K562 (cell line): ENCODE results near the gene LZTR1. TPM values are rescaled to one million over a fixed set of nuclear protein-coding genes. Genes with fewer than 3 reads are reported as not detected.

Experiments used
- ATAC-seq: fragments of 200-7000 bp; cut with Tn5 transposase; 3 replicates; pipeline ENCODE4 v1.9.1; 2020; ENCODE audit warnings: moderate library complexity
- BruUV-seq: library from RNA; stranded (reverse); fragments of 400-500 nt; replicated peaks from 2 replicates; lab custom pipeline; 2021; lab: Mats Ljungman, UMichigan
- CTCF ChIA-PET: fragments of 300-600 bp; formaldehyde crosslinking; extraction: SDS; loops from one replicate; lab custom pipeline; 2021; ENCODE audit warnings: low intra/inter-chr PET ratio; lab: Yijun Ruan, JAX
- POLR2A ChIA-PET: fragments of 300-600, 350-650 bp; sonication (Branson Sonifier 250); formaldehyde crosslinking; extraction: SDS; loops from one replicate; lab custom pipeline; 2021; ENCODE audit warnings: antibody characterized with exemption, inconsistent platforms; lab: Yijun Ruan, JAX
- DNase-seq, 4 experiments: peaks; one replicate each; pipeline versions ENCODE4 v3.0.0 to v3.0.0-alpha.2; 2011 to 2018; ENCODE audit warnings: low spot score in 3 of 4, mixed read lengths in 3 of 4; ENCODE audit errors: extremely low read depth in 1 of 4
- FAIRE-seq: peaks from 2 replicates; lab custom pipeline; 2011; peaks lifted over from hg19 to GRCh38; lab: Jason Lieb, UNC
- H2AFZ ChIP-seq: 2 replicates; pipeline ENCODE4 v1.6.0; 2011; ENCODE audit warnings: low read depth, low read length, control low read depth, inconsistent platforms
- H3K27ac ChIP-seq: fragments of 200-600 bp; 3 replicates; pipeline ENCODE4 v1.8.0; 2011; ENCODE audit warnings: low read depth, mild to moderate bottlenecking, control low read depth, inconsistent platforms, low read length, moderate library complexity, mixed read lengths; ENCODE audit errors: extremely low read depth
- H3K27me3 ChIP-seq, 2 experiments: fragments of 300-600 bp in 1 of 2; 2 replicates in 1 of 2; 3 replicates in 1 of 2; pipeline versions ENCODE4 v1.6.0 to v1.8.0; 2011; ENCODE audit warnings: inconsistent platforms in 2 of 2, low read length in 2 of 2, mild to moderate bottlenecking in 1 of 2, mixed read lengths in 1 of 2, moderate library complexity in 1 of 2; ENCODE audit not compliant: control insufficient read depth in 2 of 2, insufficient read depth in 2 of 2
- H3K36me3 ChIP-seq: fragments of 300-600 bp; 3 replicates; pipeline ENCODE4 v1.8.0; 2011; ENCODE audit warnings: mild to moderate bottlenecking, low read length, inconsistent platforms; ENCODE audit not compliant: control insufficient read depth, insufficient read depth
- H3K4me1 ChIP-seq, 2 experiments: fragments of 200-600 bp in 1 of 2; replicated peaks in 1 of 2; 2 replicates in 1 of 2; 3 replicates in 1 of 2; pipeline versions ENCODE4 v1.5.1 to v1.8.0; 2011; ENCODE audit warnings: inconsistent platforms in 2 of 2, low read length in 2 of 2, mild to moderate bottlenecking in 1 of 2, mixed read lengths in 1 of 2, moderate library complexity in 1 of 2; ENCODE audit not compliant: control insufficient read depth in 2 of 2, insufficient read depth in 2 of 2
- H3K4me2 ChIP-seq: 2 replicates; pipeline ENCODE4 v1.6.1; 2011; ENCODE audit warnings: low read length, control low read depth, inconsistent platforms, mixed read lengths; ENCODE audit not compliant: insufficient read depth
- H3K4me3 ChIP-seq: fragments of 200-600 bp; sonication (generic), shearing (Covaris generic); 2 replicates; pipeline ENCODE4 v1.5.1; 2016; ENCODE audit warnings: control low read depth, inconsistent platforms
- H3K79me2 ChIP-seq: fragments of 200-600 bp; 3 replicates; pipeline ENCODE4 v1.8.0; 2011; ENCODE audit warnings: low read length, inconsistent platforms; ENCODE audit not compliant: control insufficient read depth, insufficient read depth
- H3K9ac ChIP-seq, 2 experiments: 2 replicates each; pipeline versions ENCODE4 v1.6.0 to v1.6.1; 2011; ENCODE audit warnings: low read depth in 2 of 2, low read length in 2 of 2, control low read depth in 1 of 2, inconsistent platforms in 1 of 2, mild to moderate bottlenecking in 1 of 2, mixed read lengths in 1 of 2; ENCODE audit not compliant: insufficient read depth in 1 of 2
- H3K9me1 ChIP-seq: one replicate; pipeline ENCODE4 v1.6.0; 2011; ENCODE audit warnings: inconsistent platforms, mild to moderate bottlenecking, low read length, moderate library complexity; ENCODE audit not compliant: control insufficient read depth, insufficient read depth
- H3K9me3 ChIP-seq: replicated peaks from 2 replicates; pipeline ENCODE4 v1.5.1; 2011; ENCODE audit warnings: low read depth, low read length, inconsistent platforms; ENCODE audit not compliant: control insufficient read depth, insufficient read depth
- H4K20me1 ChIP-seq: replicated peaks from 2 replicates; pipeline ENCODE4 v1.6.1; 2011; ENCODE audit warnings: low read length, inconsistent platforms, mixed read lengths; ENCODE audit not compliant: control insufficient read depth, insufficient read depth
- ATF1 ChIP-seq, 2 experiments: fragments of 450-650 bp in 1 of 2; IDR thresholded peaks; 2 replicates each; pipeline ENCODE4 v1.6.1; 2016; ENCODE audit warnings: missing compliant biosample characterization in 1 of 2, missing genetic modification characterization in 1 of 2
- CC2D1A ChIP-seq: fragments of 450-650 bp; IDR thresholded peaks from 2 replicates; pipeline ENCODE4 v1.6.1; 2017; ENCODE audit warnings: mild to moderate bottlenecking
- CHD1 ChIP-seq: fragments of 200-600 bp; sonication (generic); IDR thresholded peaks from one replicate; pipeline ENCODE4 v1.6.1; 2012; ENCODE audit warnings: mild to moderate bottlenecking, moderate library complexity, low read length, inconsistent platforms
- HDGF ChIP-seq: fragments of 450-650 bp; IDR thresholded peaks from 2 replicates; pipeline ENCODE4 v1.6.1; 2016
- MYNN ChIP-seq, 2 experiments: sonication (generic); formaldehyde crosslinking in 1 of 2; IDR thresholded peaks; 2 replicates each; pipeline versions ENCODE4 v1.5.0 to v1.6.1; 2016 to 2020; ENCODE audit warnings: antibody characterized with exemption in 1 of 2, missing genetic modification reagents in 1 of 2
- SETDB1 ChIP-seq: IDR thresholded peaks from one replicate; pipeline ENCODE4 v1.6.1; 2012; ENCODE audit warnings: low read length, control low read depth, inconsistent platforms
- SMAD1 ChIP-seq: fragments of 150-350 bp; IDR thresholded peaks from 2 replicates; pipeline ENCODE4 v1.6.1; 2014; ENCODE audit warnings: low read length, low read depth; ENCODE audit not compliant: partially characterized antibody
- SRSF1 ChIP-seq: fragments of 200-400 bp; formaldehyde crosslinking; IDR thresholded peaks from 2 replicates; pipeline ENCODE4 v1.6.1; 2017; ENCODE audit warnings: mild to moderate bottlenecking, low read depth, low read length, moderate library complexity
- TAF7 ChIP-seq: fragments of 450-650 bp; IDR thresholded peaks from 2 replicates; pipeline ENCODE4 v1.6.1; 2016; ENCODE audit warnings: missing genetic modification characterization, missing compliant biosample characterization
- ZKSCAN3 ChIP-seq: fragments of 250-450 bp; sonication (Bioruptor Pico); IDR thresholded peaks from 2 replicates; pipeline ENCODE4 v1.4.0; 2020
- ZNF121 ChIP-seq: sonication (generic); formaldehyde crosslinking; conservative IDR thresholded peaks from 2 replicates; pipeline ENCODE4 v1.8.0; 2022; ENCODE audit warnings: missing genetic modification reagents
- ZNF134 ChIP-seq: fragments of 250-450 bp; sonication (Bioruptor Pico); conservative IDR thresholded peaks from 2 replicates; pipeline ENCODE4 v1.4.0; 2020
- WGBS: fragments of 100-300 bp; shearing (Covaris generic); methylation state at CpG from one replicate; pipeline ENCODE4 v1.1.6; 2016; ENCODE audit warnings: low coverage, mixed read lengths; ENCODE audit not compliant: insufficient coverage; ENCODE audit errors: missing lambda C conversion rate; 5-methylcytosine and 5-hydroxymethylcytosine counted together
- in situ Hi-C: fragments of 300-500 bp; cut with MboI; formaldehyde crosslinking; loops from 4 replicates; pipeline ENCODE4 v1.15.0; 2018; ENCODE audit warnings: inconsistent platforms, mixed read lengths
- intact Hi-C: fragments of 100-400 bp; cut with micrococcal nuclease; formaldehyde crosslinking; loops from 2 replicates; pipeline ENCODE4 v1.14.2; 2022
- polyA plus RNA-seq, 8 experiments: library from polyadenylated mRNA; depleted of rRNA in 4 of 8; stranded (reverse) in 5 of 8; unstranded in 3 of 8; fragments of >200 nt; fragmentation: Nextera tagmentation in 2 of 8; fragmentation: Illumina TruSeq in 1 of 8; extraction: Ambion mirVana in 2 of 8; extraction: Trizol in 1 of 8; gene quantifications; 2 replicates each; pipeline versions ENCODE4 v1.2.1 to v1.2.3, GENCODE V29; 2011 to 2014; ENCODE audit warnings: inconsistent platforms in 1 of 8, missing spikeins in 1 of 8
- total RNA-seq, 7 experiments: library from RNA; depleted of rRNA in 6 of 7; stranded (reverse); fragments of >200 nt in 6 of 7; fragmentation: Illumina TruSeq in 2 of 7; extraction: Trizol in 2 of 7; gene quantifications; 2 replicates each; pipeline versions ENCODE4 v1.2.1 to v1.2.3, GENCODE V29; 2011 to 2021; ENCODE audit warnings: low replicate concordance in 1 of 7
- TF ChIP-seq, protein P1 (sequence below): fragments of 250-450 bp; sonication (Bioruptor Pico); IDR thresholded peaks from 2 replicates; pipeline ENCODE4 v1.4.0; 2020; ENCODE audit warnings: mild to moderate bottlenecking, moderate library complexity, borderline replicate concordance
- TF ChIP-seq, protein P2 (sequence below): conservative IDR thresholded peaks from 2 replicates; pipeline ENCODE4 v1.6.1; 2011; ENCODE audit warnings: low read depth, mild to moderate bottlenecking, low read length; ENCODE audit not compliant: control insufficient read depth

Gene LZTR1
- total and polyA plus RNA-seq, 9 of the 15 experiments (the other 6 are each of a cell fraction or from before 2014, with no cell fraction given): 2.2 to 135 (median 63.0) TPM

DNA sequence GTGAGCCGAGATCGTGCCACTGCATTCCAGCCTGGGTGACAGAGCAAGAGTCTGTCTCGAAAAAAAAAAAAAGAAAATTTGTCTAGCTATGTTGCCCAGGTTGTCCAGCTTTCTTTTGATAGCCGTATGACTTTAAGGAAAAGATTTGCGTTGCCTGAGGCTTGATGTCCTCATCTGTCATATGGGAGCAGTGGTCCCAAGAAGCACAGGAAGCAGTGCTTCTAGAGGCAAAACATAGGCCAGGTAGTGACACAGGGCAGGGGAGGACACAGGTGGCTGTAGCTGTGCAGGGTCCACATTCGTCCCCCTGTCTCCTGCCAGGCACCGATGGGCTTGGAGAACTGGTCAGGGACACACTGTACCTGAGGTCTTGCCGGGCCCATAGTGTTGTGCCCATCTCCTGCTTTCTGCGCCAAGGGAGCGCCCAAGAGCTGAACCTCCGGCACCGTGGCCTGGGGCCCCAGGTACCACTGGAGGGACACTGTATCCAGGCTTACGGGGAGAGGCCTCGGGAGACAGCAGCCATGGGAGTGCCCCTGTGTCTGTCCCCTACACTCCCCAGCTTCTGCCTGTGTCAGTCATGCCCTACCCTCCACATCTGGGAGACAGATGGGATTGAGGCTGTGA is 65.1 kb downstream of the LZTR1 start:
- intact Hi-C loops: loop anchor here (5.0 kb wide), 2 partner anchors 35 to 85 kb away; no protein-coding TSS in a partner anchor
- WGBS: 15% methylated on average over 14 of the region's 14 CpGs
- Histone ChIP-seq H3K27me3 (peaks cover 27 to 72% of the 10 kb centered on the region in 2 experiments; a peak in 4 of 5 replicates), H3K79me2 (no peaks in the 10 kb centered on the region), H3K4me3 (no peak overlapping the region), H2AFZ (no peak overlapping the region), H3K4me1 (peaks cover 22 to 33% of the 10 kb centered on the region in 2 experiments), H4K20me1 (peaks cover 20% of the 10 kb centered on the region), H3K9me3 (no peaks in the 10 kb centered on the region), H3K9ac (peak overlapping the region in 1 of 2 experiments; percentile 10; a peak in 1 of 4 replicates), H3K4me2 (no peak overlapping the region)
- no peak for FAIRE-seq
- in situ Hi-C loops: no loop called here
- BruUV-seq: no TSS peak
- peak; percentile 41 for TF ChIP-seq CHD1
- TF ChIP-seq MYNN (IDR thresholded peaks at IDR 0.05): no peak
- TF ChIP-seq MYNN (CRISPR knock-in tag; IDR thresholded peaks at IDR 0.05): no peak
- 0 out of 2 replicates have a peak, but pooled peaks have one; percentile 7 for TF ChIP-seq TAF7 (tag)
- TF ChIP-seq ZNF121 (CRISPR knock-in tag): 0 out of 2 replicates have a peak, but pooled peaks have one; percentile 23
- peak; percentile 69 for TF ChIP-seq SETDB1
- no peak for TF ChIP-seq CC2D1A
- peak; percentile 34 for TF ChIP-seq SMAD1
- TF ChIP-seq, protein P1, sequence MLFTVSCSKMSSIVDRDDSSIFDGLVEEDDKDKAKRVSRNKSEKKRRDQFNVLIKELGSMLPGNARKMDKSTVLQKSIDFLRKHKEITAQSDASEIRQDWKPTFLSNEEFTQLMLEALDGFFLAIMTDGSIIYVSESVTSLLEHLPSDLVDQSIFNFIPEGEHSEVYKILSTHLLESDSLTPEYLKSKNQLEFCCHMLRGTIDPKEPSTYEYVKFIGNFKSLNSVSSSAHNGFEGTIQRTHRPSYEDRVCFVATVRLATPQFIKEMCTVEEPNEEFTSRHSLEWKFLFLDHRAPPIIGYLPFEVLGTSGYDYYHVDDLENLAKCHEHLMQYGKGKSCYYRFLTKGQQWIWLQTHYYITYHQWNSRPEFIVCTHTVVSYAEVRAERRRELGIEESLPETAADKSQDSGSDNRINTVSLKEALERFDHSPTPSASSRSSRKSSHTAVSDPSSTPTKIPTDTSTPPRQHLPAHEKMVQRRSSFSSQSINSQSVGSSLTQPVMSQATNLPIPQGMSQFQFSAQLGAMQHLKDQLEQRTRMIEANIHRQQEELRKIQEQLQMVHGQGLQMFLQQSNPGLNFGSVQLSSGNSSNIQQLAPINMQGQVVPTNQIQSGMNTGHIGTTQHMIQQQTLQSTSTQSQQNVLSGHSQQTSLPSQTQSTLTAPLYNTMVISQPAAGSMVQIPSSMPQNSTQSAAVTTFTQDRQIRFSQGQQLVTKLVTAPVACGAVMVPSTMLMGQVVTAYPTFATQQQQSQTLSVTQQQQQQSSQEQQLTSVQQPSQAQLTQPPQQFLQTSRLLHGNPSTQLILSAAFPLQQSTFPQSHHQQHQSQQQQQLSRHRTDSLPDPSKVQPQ: no peak
- TF ChIP-seq HDGF: no peak
- TF ChIP-seq ATF1 (CRISPR knock-in tag; IDR thresholded peaks at IDR 0.05): 0 out of 2 replicates have a peak, but pooled peaks have one; percentile 26
- TF ChIP-seq ATF1 (tag; IDR thresholded peaks at IDR 0.05): no peak
- TF ChIP-seq ZKSCAN3: no peak
- TF ChIP-seq, protein P2, sequence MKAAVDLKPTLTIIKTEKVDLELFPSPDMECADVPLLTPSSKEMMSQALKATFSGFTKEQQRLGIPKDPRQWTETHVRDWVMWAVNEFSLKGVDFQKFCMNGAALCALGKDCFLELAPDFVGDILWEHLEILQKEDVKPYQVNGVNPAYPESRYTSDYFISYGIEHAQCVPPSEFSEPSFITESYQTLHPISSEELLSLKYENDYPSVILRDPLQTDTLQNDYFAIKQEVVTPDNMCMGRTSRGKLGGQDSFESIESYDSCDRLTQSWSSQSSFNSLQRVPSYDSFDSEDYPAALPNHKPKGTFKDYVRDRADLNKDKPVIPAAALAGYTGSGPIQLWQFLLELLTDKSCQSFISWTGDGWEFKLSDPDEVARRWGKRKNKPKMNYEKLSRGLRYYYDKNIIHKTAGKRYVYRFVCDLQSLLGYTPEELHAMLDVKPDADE: peak; percentile 15; the same call in 1 of the 2 replicates
- no peak for TF ChIP-seq SRSF1
- no peak for TF ChIP-seq ZNF134 (CRISPR knock-in tag)
- TF ChIP-seq, all 486 proteins: peak for 7
- Histone ChIP-seq H3K9me1 (no peaks in the 10 kb centered on the region), H3K36me3 (no peaks in the 10 kb centered on the region), H3K27ac (no peak overlapping the region)
- POLR2A ChIA-PET: interaction anchor here (0.6 to 12.9 kb wide), 13 partner anchors 8 to 304 kb away, joined by 3 to 120 read pairs (median 5); partner anchors contain the start of genes SLC7A4 and THAP7
- DNase-seq (no peak), ATAC-seq (no peak)
- CTCF ChIA-PET: no interaction called here
